SW480 (cell line): ENCODE results near the gene GADD45A.
A peak's percentile ranks its signal among the peaks of the same experiment; 100 is the strongest.

Experiments used
- DNase-seq: peaks from one replicate; pipeline ENCODE4 v3.0.0-alpha.2; 2016; ENCODE audit warnings: low spot score

The GADD45A gene

DNA sequence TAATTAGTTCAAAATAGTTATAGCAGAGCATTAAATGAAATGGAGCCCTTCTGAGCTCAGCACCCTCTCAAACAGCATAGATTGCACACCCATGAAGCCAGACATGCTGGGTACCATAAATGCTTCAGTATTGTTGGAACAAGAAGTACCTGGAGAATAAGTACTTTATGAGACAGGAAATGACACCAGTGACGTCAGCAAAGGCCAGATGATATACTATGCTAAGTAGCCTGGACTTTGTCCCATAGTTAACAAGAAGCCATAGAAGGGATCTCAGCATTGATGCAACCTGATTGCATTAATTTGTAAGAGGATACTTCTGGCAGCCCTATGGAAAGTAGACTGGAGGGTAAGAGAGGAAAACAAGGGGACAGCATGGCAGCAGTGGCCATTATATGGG is 16.3 kb upstream of the GADD45A start:
- DNase-seq: peak; percentile 75

DNA sequence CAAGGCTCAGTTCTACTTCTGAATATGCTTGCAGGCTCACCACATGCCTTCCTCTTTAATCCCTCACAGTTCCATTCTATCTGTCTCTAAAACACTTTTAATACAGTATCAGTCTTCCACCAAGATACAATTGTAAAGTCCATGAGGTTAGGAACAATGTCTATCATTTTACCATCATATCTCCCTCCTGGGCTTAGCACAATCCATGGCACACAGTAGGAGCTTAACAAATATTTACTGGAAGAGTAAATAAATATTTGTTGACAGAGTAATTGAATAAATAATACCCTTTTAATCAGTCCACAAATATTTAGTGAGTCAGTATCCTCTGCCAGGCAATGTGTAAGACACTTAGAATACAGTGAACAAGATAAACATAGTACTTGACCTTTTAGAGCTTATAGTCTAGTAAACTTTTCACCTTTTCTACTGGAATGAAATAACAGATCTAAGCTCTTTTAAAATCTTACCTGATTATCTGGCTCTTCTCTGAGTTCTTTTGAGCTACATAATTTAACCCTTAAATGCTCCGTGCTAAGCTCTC is 12.7 kb upstream of the GADD45A start:
- DNase-seq: no peak

DNA sequence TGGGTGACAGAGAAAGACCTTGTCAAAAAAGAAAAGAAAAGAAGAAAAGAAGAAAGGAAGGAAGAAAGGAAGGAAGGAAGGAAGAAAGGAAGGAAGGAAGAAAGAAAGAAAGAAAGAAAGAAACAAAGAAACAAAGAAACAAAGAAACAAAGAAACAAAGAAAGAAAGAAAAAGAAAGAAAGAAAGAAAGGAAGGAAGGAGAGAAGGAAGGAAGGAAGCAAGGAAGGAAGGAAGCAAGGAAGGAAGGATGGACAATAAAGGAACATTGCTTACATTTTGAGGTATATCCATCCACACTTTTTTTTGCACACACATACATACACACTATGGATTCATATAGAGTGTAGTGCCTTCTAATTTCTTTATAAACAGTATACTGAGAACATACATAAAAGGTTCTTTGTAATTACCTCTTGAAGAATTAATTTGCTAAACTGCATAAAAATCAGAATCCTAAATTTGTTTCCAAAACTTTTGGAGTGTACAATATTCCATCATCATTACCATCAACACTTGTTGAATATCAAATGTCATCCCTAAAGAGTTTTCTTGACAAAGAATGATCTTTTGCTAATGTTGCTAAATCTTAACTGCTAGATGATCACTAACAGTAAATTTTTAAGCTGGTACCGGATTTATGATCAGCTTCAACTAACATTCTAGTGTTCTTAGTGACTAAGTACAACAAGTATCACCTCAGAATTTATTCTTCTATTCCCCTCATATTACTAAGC is 11.4 kb upstream of the GADD45A start:
- DNase-seq: no peak

DNA sequence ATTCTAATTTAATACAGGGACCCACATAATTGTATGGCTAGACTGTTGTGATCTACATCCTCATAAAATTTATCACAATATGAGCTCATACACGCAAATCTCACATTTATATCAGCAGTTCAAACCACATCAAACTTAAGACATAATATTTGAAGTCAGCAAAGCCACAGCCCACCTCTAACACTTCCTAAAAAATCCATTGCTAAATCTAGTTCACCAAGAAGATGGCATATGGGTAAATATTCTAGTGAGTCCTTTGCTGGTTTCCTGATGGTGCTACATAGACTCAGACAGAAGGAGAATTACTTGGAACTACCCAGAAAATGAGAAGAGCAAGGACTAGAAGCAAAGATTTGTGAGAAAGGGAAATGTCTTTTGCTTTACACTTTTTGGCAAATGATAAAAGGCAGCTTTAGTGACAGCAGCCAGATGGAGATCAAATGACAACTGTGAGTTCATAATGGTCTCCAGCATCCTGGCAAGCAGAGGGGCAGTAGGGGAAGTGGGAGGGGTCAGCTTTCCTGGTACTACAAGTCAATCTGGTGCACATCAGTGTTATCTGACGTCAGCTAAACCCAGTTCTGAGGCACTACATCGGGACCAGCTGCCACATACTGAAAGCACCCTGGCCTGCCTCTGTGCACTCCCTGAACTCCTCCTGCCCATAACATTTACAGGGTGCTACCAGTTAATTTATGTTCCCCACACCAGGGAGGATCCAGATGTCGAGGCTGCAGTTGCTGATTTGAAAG is 10.6 kb upstream of the GADD45A start:
- peak; percentile 69 for DNase-seq

DNA sequence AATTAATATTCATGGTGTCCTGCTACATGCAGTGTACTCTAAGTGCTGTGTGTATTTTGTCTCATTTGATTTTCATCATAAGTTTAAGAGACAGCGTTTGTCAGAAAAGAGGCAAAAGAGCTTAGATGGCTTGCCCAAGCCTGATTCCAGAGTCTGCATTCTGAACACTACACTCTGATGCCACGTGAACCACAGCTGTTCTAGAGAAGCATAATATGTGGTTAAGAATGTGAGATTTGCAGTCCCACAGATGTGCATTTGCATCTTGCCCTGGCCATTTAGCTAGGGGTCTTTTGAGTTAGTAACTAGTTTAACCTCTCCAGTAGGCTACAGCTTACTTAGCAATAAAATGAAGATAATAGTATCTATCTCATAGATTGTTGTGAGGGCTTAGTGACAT is 9.2 kb upstream of the GADD45A start:
- no peak for DNase-seq

DNA sequence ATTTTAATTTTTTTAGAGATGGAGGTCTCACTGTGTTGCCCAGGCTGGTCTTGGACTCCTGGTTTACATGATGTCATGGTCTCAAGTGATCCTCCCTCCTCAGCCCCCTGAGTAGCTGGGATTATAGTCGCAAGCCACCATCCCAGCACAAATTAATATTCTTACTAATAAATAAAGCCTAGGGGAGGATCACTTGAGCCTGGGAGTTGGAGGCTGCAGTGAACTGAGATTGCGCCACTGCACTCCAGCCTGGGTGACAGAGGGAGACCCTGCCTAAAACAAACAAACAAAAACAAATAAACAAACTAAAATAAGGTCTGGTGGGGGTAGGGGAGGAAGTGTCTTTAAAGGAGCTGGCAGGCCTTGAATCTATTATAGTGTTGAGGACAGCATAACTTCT is 8.7 kb upstream of the GADD45A start:
- no peak for DNase-seq

DNA sequence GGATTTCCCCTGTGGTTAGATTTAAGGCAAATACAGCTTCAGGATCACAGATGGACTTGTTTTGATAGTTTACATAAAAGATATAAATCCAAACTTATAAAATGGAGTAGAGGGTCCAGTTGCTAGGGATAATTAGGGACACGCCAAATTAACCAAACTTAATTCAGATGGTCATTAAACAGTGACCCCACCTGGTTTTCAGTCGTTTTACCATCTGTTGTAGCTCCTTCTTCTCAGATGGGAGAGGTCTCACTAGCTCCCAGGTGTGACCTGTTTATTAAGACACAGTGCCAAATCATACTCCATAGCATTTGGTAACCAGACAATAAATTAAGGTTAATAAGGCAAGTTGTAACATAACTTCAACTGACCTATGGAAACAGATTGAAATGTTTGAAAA is 8.1 kb upstream of the GADD45A start:
- DNase-seq: no peak

DNA sequence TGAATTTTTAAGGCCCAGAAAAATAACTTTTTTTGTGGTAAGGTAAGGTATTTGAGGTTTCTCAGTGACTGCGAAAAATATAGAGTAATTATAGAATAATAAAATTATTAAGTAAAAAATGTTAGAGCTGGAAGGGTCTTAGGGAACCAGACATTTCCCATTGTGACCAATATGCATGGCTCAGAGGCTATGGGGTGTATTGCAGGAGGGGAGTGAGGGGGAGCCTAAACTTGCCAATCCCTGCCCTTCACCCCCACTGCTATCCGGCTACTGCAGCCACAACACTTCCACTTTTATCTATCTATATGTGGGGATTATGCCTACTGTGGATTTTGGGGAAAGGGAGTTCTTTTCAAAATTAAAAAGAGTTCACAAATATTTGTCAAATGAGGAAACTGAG is 7.6 kb upstream of the GADD45A start:
- DNase-seq: no peak

DNA sequence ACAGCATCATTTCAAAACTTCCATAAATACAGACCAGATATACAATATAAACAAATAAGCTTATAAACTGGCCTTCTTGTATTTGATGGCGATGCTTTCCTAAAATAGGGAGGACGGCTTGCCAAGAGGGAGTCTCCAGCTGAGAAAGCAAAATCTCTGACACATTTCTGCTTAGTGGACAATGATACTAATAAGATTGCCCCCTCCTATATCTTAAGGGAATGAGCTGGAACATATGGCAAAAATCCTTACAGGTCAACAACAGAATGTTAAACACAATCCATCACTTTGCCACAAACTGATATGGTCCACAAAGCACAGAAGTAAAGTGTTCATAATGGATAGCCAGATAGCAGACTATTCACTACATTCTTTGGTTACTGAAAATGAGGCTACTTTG is 7.1 kb upstream of the GADD45A start:
- DNase-seq: no peak

DNA sequence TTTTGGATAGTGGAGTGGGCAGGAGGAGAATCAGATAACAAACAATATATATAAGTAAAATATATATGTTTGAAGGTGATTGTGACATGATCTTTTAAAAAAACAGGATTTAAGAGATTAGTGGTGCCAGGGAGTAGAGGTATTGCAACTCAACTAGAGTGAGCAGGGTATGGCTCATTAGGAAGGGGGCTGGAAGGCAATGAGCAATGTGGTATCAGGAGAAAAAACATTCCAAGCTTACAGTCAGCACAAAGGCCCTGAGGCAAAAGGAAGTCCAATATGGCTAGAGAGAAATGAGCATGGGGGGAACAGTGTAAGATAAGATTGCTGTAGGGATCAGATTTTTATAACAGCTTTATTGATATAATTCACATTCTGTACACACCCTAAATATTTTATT is 5.3 kb upstream of the GADD45A start:
- DNase-seq: no peak

DNA sequence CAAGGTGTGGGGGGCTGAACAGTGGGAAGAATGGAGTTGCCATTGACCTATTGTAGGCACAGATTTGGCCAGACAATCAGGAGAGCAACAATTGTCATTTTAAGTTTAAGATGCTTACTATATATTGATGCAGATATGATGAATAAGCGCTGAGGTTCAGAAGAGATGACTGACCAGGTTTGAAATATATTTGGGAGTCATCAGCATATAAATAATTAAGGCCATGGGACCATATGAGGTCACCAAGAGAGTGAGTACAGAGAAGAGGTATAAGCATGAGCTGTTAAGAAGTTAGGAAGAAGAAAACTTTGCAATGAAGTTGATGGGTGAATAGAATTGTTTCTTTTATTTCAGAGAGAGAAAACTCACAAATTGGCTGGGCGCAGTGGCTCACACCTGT is 4.5 kb upstream of the GADD45A start:
- DNase-seq: no peak

DNA sequence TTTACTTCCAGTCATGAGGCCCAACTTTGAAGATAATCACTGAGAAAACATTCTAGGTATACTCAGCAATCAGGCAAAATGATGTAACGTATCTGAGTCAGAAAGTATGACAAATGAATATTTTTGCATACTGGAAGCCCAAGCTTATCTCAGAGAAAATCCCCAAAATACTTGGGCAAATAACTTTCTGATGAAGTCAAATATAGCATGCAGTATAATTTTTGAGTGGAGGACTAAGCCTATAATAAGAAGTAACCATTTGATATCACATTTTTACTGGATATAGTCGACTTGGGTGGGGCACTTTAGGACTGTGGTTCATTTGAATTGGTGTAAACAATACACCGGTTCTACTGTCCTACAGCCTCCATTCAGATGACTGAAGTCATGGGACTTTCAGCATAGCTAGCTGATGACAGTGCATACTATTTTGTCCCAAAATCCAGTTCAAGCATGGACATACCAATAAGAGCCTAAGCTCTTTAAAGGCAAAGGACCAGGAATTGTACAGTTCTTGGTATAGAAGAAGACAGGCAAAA is 2.3 kb upstream of the GADD45A start:
- DNase-seq: peak; percentile 86

DNA sequence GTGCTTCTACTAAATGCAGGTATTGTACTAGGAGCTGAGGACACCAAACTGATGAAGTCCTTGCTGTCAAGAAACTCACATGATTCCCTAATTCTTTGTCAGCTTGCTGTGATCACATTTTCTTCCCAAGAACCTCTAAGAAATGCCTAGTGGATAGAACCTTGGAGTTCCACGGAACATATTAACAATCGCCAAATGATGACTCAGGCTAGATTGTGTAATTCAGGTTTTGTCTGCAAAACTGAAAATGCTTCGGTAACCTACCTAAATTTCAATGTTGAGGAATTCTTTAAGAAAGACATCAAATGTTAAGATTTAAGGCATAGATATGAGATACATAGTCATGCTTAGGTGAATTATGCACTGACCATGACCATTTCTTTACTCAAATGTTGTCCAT is 1.7 kb upstream of the GADD45A start:
- DNase-seq: no peak

DNA sequence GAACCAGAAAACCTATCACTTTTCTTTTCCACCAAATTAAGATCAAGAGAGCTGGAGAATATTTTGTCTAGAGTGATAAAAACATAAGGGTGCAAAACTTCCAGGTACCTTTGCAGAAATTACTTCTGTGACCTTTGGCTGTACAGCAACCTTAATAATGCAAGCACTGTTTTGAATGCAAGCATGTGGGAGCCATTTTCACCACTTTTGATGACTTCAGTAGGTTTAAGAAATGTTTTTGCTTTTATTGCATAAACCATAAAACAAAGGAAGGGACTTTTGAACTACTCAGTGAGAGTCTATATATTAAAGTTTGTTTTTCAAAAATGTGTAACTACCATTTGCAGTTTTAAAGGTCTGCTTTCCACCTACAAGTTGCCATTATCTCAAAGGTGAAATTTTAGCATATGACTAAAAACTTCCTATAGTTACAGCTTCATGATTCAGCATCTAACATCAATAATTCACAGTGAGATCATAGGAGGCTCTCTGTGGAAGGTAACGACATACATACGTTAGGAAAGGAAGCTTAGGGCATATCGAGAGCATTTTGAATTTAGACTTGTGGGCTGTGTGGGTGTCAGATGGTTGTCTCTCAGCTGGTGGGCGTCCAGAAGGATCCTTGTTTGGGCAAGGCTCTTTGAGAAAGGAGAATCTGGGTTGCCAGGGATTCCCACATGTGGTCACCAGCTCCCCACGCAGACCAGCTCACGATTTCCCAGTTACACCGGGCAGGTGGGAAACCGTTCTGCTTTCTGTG is 1.1 kb upstream of the GADD45A start:
- peak; percentile 61 for DNase-seq

DNA sequence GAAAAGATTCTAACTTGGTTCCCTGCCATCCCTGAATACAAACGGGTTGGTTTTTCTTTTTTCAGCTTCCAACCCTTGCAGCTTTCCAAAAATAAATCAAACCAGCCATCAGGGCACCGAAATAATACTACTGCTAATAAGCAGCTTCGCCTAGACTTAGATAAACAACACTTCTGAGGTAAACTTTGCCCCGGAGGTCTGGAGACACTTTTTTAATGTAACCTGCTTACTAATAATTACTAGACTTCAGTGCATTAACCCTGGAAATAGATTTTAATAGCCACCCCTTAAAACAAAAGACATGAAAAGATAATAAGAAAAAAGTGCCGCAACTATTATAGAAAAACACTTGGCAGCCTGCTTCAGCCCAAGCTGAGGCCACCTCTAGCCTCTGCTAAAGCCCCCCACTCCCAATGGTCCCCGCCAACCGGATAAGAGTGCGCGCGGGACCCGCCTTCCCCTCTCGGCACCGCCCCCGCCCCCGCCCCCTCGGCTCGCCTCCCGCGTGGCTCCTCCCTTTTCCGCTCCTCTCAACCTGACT is 405 bp upstream of the GADD45A start:
- DNase-seq: no peak

DNA sequence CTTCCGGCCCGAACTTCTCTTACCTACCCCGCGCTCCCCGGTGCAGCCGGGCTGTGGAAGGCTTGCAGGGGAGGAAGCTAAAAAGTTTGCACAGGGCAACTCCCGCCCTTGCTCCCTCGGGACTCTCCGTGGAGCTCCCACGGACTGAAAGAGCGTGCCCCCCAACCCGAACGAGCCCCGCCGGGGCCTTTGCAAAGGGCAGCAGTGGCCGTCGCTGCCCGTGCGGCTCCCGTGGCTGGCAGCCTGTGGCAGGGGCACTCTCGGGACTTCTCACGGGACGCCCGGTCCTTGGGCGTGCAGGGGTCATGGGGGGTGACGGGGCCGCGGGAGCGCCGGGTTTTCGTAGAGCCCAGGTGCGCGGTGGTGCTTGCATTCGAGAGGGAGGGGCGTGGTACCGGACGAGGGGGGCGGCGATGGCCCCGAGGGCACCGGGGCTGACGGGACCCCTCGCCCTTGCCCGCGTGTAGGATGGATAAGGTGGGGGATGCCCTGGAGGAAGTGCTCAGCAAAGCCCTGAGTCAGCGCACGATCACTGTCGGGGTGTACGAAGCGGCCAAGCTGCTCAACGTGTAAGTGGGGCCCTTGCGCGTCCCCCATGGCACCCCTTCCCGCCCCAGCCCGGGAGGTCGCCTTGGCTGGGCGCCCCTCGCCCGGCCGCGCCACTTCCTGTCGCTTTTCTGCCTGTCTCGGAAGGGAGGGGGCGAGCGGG is 711 bp downstream of the GADD45A start:
- peak; percentile 42 for DNase-seq

DNA sequence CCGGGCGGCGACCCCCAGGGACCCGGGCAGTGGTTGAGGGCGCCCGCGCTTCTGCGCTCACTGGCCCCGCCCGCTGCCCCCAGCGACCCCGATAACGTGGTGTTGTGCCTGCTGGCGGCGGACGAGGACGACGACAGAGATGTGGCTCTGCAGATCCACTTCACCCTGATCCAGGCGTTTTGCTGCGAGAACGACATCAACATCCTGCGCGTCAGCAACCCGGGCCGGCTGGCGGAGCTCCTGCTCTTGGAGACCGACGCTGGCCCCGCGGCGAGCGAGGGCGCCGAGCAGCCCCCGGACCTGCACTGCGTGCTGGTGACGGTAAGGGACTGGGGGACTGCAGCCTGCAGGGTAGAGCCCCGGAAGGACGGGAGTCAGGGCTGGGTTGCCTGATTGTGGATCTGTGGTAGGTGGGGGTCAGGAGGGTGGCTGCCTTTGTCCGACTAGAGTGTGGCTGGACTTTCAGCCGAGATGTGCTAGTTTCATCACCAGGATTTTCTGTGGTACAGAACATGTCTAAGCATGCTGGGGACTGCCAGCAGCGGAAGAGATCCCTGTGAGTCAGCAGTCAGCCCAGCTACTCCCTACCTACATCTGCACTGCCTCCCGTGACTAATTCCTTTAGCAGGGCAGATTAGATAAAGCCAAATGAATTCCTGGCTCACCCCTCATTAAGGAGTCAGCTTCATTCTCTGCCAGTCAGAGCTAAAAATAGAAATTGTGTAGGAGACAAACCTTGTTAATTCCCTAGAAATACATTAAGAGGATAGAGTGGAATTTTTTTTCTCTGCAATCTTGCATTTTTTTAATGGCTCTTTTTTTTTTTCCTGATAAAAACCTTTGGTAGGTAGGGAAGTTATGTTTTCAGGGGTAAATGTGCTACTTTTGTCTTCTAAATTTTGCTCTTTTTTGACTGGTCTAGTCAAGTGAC is 1.5 kb downstream of the GADD45A start:
- peak; percentile 99 for DNase-seq

DNA sequence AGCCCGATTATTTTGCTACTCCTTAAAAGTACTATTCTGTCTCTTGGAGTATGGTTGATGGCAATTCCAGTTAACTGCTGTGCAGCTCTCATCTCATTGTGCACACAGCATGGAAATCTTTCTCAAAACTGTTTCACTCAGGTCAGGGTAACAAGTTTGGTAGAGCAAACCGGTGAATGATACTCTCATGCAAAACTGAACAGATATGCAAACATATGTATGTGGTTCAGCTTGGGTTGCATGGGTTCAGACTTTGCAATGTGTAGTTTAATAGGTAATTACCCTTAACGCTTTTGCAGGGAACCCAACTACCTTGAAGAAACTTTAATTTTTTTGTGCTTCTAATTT is 2.2 kb downstream of the GADD45A start:
- no peak for DNase-seq

DNA sequence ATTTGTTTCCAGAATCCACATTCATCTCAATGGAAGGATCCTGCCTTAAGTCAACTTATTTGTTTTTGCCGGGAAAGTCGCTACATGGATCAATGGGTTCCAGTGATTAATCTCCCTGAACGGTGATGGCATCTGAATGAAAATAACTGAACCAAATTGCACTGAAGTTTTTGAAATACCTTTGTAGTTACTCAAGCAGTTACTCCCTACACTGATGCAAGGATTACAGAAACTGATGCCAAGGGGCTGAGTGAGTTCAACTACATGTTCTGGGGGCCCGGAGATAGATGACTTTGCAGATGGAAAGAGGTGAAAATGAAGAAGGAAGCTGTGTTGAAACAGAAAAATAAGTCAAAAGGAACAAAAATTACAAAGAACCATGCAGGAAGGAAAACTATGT is 2.6 kb downstream of the GADD45A start:
- DNase-seq: peak; percentile 50

DNA sequence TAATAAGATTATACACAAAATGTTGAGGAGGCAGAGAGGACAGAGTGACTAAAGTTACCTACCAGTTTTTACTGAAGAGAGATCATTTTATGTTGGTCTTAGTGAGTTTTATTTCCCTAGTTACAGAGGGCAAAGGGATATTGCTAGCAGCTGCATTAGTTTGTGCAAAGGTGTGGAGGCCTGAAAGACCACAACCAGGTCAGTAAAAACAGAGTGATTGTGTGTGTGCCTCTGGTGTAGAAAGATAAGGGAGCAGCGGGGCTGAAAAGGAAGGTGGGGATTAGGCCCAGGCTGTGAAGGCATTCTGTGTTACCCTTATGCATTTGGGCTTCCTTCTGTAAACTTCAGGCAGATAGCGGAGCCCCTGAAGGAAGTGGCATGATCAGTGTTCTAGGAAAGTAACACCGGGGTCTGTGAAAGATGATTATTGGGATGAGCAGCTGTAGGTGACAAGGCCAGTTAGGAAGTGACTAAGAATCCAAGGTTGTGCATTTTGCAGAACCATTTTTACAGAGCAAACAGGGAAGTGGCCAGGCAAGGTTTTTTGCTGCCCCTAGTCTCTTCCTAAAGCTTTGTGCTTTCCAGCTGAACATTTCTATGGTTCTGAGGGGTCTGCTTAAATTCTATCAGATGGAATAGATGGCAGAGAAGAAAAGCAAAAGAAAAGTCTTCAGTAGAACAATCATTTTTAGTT is 3.7 kb downstream of the GADD45A start:
- DNase-seq: no peak
